ENCODE measurements around the gene DDIT3.
A peak's percentile ranks its signal among the peaks of the same experiment; 100 is the strongest.

Gene DDIT3

DNA sequence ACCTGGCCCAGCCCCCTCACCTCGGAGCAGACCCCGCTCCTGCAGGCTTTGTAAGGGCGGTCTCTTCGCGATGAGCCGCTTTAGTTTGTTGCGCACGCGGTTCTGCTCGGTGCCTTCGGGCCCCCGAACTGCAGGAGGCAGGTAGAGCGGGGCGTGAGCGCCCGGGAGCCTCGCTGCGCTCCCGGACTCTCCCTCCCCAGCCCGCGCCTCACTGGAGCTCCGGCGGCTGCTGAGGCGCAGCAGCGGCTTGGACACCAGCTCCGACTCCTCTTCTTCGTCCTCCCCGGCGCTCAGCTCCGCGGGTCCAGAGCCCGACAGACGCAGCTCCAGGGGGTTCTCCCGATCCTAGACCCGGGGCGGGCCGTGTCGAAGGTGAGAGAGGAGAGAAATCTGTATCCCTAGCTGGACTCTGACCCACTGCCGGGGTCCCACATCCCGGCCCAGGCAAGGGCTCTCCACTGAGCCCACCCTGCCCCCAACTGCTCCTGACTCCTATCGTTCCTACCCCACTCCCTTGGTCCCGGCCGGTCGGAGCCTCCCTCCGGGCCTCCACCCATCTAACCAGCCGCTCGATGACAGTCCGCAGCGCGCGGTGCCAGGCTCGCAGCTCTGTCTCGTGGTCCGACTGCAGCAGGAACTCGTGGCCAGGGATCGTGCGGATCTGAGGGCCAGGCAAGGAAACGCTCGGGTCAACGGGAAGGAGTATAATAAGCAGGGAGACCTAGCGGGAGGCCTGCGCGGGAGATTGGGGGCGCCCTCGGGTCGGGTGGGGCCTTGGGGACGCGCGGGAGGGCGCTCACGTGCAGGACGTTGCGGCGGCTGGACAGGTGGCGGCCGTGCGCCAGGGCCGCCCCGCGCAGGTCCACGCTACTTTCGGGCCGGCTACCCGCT, 44.8 kb downstream of the DDIT3 start:
- peak overlapping the region; percentile 69 for H3K4me3 ChIP-seq (ENCODE audit: low read depth, low read length)

DNA sequence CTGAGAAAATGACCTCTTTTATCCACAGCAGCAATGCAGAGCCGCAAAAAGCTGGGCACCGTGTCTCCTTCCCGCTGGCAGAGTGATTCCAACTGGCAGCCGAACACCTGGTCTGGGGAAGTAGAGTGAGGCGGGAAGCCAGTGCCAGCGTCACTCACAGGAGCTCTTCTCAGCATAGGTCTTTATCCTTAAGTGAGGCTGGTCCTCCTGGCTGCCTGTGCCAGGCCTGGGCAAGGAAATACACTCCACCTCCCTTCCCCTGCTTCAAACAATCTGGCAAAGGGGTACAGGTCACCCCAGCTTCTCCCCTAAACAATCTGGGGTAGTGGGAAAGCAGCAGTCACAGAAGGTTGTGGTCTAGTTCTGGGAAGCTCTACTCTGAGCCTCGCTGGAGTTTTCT, 45.5 kb downstream of the DDIT3 start:
- no peak overlapping the region for H3K4me3 ChIP-seq (ENCODE audit: low read depth, low read length)
- TF ChIP-seq, protein P1, sequence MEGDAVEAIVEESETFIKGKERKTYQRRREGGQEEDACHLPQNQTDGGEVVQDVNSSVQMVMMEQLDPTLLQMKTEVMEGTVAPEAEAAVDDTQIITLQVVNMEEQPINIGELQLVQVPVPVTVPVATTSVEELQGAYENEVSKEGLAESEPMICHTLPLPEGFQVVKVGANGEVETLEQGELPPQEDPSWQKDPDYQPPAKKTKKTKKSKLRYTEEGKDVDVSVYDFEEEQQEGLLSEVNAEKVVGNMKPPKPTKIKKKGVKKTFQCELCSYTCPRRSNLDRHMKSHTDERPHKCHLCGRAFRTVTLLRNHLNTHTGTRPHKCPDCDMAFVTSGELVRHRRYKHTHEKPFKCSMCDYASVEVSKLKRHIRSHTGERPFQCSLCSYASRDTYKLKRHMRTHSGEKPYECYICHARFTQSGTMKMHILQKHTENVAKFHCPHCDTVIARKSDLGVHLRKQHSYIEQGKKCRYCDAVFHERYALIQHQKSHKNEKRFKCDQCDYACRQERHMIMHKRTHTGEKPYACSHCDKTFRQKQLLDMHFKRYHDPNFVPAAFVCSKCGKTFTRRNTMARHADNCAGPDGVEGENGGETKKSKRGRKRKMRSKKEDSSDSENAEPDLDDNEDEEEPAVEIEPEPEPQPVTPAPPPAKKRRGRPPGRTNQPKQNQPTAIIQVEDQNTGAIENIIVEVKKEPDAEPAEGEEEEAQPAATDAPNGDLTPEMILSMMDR (IDR thresholded peaks at IDR 0.05; ENCODE audit: insufficient read depth, low read depth, low read length, missing control alignments): no peak
- DNase-seq (ENCODE audit: low read depth): no peak

More for the DNA sequence above, 44.8 kb downstream of the DDIT3 start:
- DNase-seq (ENCODE audit: low read depth): no peak
- TF ChIP-seq, protein P1 (IDR thresholded peaks at IDR 0.05; ENCODE audit: insufficient read depth, low read depth, low read length, missing control alignments): no peak

DNA sequence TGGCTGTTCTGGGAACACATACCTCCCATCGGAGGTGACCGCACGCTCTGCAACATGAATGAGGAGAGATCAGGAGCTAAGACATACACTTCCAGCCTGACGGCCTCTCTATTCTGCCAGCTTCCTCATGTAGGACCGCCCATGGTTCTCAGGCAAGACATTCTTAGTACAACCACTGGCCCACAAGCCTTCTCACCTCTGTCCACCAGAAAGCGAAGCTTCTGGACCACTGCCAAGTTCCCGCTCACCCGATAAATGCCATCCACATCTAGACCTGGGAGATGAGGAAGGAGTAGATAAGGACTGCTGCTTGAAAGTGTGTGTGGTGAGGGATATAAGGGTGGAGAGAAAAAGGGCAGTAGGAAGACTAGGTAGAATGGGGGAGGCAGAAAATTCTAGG, 45.9 kb downstream of the DDIT3 start:
- TF ChIP-seq, protein P1 (IDR thresholded peaks at IDR 0.05; ENCODE audit: insufficient read depth, low read depth, low read length, missing control alignments): no peak
- DNase-seq (ENCODE audit: low read depth): no peak
- H3K4me3 ChIP-seq (ENCODE audit: low read depth, low read length): no peak overlapping the region

DNA sequence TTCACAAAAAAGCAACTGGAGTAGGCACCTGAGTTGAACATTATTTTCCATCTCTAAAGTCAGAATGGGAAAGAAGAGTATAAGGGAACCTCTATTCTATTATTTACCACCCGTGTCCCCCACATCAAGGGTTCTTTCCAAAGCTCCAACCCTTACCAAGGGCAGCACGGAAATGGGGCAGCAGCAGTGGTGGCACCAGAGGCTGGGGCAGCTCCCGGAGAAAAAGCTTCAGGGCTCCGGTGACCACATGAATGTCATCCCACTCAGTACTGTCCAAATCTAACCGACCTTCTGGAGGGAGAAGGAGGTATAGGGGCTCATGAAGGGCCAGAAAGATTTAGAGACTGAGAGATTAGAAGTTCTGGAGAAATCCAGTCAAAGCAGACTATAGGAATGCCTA, 46.4 kb downstream of the DDIT3 start:
- DNase-seq (ENCODE audit: low read depth): no peak
- TF ChIP-seq, protein P1 (IDR thresholded peaks at IDR 0.05; ENCODE audit: insufficient read depth, low read depth, low read length, missing control alignments): no peak
- H3K4me3 ChIP-seq (ENCODE audit: low read depth, low read length): no peak overlapping the region

DNA sequence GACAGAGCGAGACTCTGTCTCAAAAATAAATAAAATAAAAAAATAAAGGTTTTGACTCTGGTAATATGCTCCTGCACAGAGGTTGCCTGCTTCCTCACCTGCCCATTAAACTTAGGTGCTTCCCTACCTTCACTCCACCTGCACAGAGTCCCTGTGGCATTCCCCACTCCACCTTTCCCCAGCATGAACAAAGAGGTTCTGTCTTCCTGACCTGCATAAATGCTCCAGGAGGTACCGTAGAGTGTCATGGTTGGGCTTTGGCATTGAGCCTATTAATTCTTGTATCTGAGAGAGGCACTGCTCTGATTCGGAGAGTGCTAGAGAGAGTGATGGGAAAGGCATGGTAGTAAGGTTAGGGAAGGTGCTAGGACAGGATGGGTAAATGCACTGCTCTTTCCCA, 46.9 kb downstream of the DDIT3 start:
- TF ChIP-seq, protein P1 (IDR thresholded peaks at IDR 0.05; ENCODE audit: insufficient read depth, low read depth, low read length, missing control alignments): no peak
- DNase-seq (ENCODE audit: low read depth): no peak
- H3K4me3 ChIP-seq (ENCODE audit: low read depth, low read length): no peak overlapping the region

DNA sequence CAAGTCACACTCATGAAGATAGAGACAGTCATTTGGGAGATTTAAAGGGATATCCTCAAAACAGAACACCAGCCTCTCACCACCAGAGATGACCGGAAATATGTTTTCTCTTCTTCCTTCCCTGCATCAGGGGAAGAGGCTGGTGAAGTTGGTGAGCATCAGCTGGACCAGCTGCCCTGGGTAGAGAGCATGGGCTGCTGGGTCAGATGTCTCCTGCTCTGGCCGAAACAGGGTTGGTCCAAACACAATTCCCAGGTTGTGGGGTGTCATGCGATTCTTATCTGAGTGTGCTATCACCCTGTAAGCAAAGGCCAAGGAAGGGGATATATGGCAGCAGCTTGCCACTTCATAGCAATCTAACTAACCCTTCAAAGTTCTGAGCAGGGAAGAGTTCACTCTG, 47.9 kb downstream of the DDIT3 start:
- DNase-seq (ENCODE audit: low read depth): no peak
- no peak overlapping the region for H3K4me3 ChIP-seq (ENCODE audit: low read depth, low read length)
- TF ChIP-seq, protein P1 (IDR thresholded peaks at IDR 0.05; ENCODE audit: insufficient read depth, low read depth, low read length, missing control alignments): no peak

DNA sequence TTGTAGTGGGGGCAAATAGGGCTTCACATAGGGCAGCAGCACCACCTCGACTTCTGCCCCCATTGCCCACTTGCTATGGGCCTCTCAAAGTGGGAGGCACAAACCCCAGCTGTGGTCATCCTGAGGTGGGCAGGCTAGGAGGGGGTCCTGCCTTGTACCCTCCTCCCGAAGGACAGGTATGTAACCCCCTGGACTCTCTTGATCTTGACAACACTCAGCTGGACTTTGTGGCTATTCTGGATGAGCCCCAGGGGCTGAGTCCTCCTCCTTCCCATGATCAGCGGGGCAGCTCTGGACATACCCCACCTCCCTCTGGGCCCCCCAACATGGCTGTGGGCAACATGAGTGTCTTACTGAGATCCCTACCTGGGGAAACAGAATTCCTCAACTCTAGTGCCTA, 48.7 kb downstream of the DDIT3 start:
- TF ChIP-seq, protein P1 (IDR thresholded peaks at IDR 0.05; ENCODE audit: insufficient read depth, low read depth, low read length, missing control alignments): no peak
- no peak overlapping the region for H3K4me3 ChIP-seq (ENCODE audit: low read depth, low read length)
- no peak for DNase-seq (ENCODE audit: low read depth)

Measured in GM12865 (cell line).